HEK293 (cell line): ENCODE data around the gene BRINP2.
A peak's percentile ranks its signal among the peaks of the same experiment; 100 is the strongest.

Source experiments
- AEBP2 ChIP-seq: fragments of 450-650 bp; formaldehyde crosslinking; IDR thresholded peaks from 2 replicates; pipeline ENCODE4 v1.5.1; 2016; ENCODE audit warnings: missing biosample characterization, missing genetic modification characterization, borderline replicate concordance
- BCL6B ChIP-seq: fragments of 450-650 bp; formaldehyde crosslinking; IDR thresholded peaks from 2 replicates; pipeline ENCODE4 v1.5.1; 2017; ENCODE audit warnings: missing biosample characterization, missing genetic modification characterization
- EGR2 ChIP-seq: fragments of 450-650 bp; formaldehyde crosslinking; IDR thresholded peaks from 2 replicates; pipeline ENCODE4 v1.5.1; 2016; ENCODE audit warnings: low read depth, missing biosample characterization, missing genetic modification characterization
- GLI4 ChIP-seq: fragments of 450-650 bp; formaldehyde crosslinking; IDR thresholded peaks from 2 replicates; pipeline ENCODE4 v1.5.1; 2016; ENCODE audit warnings: missing biosample characterization, missing genetic modification characterization
- HOXA7 ChIP-seq: sonication (generic); formaldehyde crosslinking; IDR thresholded peaks from 2 replicates; pipeline ENCODE4 v1.8.1; 2022; ENCODE audit warnings: missing genetic modification reagents, borderline replicate concordance
- KLF1 ChIP-seq: fragments of 450-650 bp; formaldehyde crosslinking; IDR thresholded peaks from 2 replicates; pipeline ENCODE4 v1.5.1; 2016; ENCODE audit warnings: missing biosample characterization, missing genetic modification characterization
- KLF17 ChIP-seq: fragments of 450-650 bp; formaldehyde crosslinking; IDR thresholded peaks from 2 replicates; pipeline ENCODE4 v1.5.1; 2016; ENCODE audit warnings: missing biosample characterization, missing genetic modification characterization
- MYNN ChIP-seq: fragments of 450-650 bp; formaldehyde crosslinking; IDR thresholded peaks from 2 replicates; pipeline ENCODE4 v1.5.1; 2016; ENCODE audit warnings: missing biosample characterization, missing genetic modification characterization, borderline replicate concordance
- SP2 ChIP-seq: fragments of 450-650 bp; formaldehyde crosslinking; IDR thresholded peaks from 2 replicates; pipeline ENCODE4 v1.5.1; 2016; ENCODE audit warnings: missing biosample characterization, missing genetic modification characterization
- YY1 ChIP-seq: fragments of 450-650 bp; formaldehyde crosslinking; IDR thresholded peaks from 2 replicates; pipeline ENCODE4 v1.5.1; 2018; ENCODE audit warnings: missing biosample characterization, missing genetic modification characterization
- ZNF157 ChIP-seq: fragments of 450-650 bp; formaldehyde crosslinking; IDR thresholded peaks from 2 replicates; pipeline ENCODE4 v1.5.1; 2016; ENCODE audit warnings: missing biosample characterization, missing genetic modification characterization
- ZNF394 ChIP-seq: fragments of 450-650 bp; formaldehyde crosslinking; IDR thresholded peaks from 2 replicates; pipeline ENCODE4 v1.5.1; 2016; ENCODE audit warnings: missing biosample characterization, missing genetic modification characterization, mild to moderate bottlenecking, moderate library complexity, borderline replicate concordance
- ZNF449 ChIP-seq: fragments of 450-650 bp; formaldehyde crosslinking; IDR thresholded peaks from 2 replicates; pipeline ENCODE4 v1.5.1; 2017; ENCODE audit warnings: missing biosample characterization, mild to moderate bottlenecking, missing genetic modification characterization, moderate library complexity
- ZNF513 ChIP-seq: fragments of 450-650 bp; IDR thresholded peaks from 2 replicates; pipeline ENCODE4 v1.5.1; 2018; ENCODE audit warnings: missing biosample characterization, missing genetic modification characterization
- ZNF518A ChIP-seq: fragments of 450-650 bp; formaldehyde crosslinking; conservative IDR thresholded peaks from 2 replicates; pipeline ENCODE4 v1.5.1; 2016; ENCODE audit warnings: low read depth, missing biosample characterization, missing genetic modification characterization
- ZNF585B ChIP-seq: fragments of 450-650 bp; formaldehyde crosslinking; IDR thresholded peaks from 2 replicates; pipeline ENCODE4 v1.5.1; 2016; ENCODE audit warnings: missing biosample characterization, missing genetic modification characterization
- ZNF600 ChIP-seq: fragments of 450-650 bp; formaldehyde crosslinking; IDR thresholded peaks from 2 replicates; pipeline ENCODE4 v1.5.1; 2016; ENCODE audit warnings: missing biosample characterization, missing genetic modification characterization
- ZNF621 ChIP-seq: fragments of 450-650 bp; formaldehyde crosslinking; IDR thresholded peaks from 2 replicates; pipeline ENCODE4 v1.5.1; 2017; ENCODE audit warnings: missing biosample characterization, missing genetic modification characterization
- ZNF639 ChIP-seq: fragments of 450-650 bp; formaldehyde crosslinking; IDR thresholded peaks from 2 replicates; pipeline ENCODE4 v1.5.1; 2016; ENCODE audit warnings: missing biosample characterization, missing genetic modification characterization
- ZNF645 ChIP-seq: fragments of 450-650 bp; formaldehyde crosslinking; IDR thresholded peaks from 2 replicates; pipeline ENCODE4; 2016; ENCODE audit warnings: missing biosample characterization, missing genetic modification characterization
- ZNF776 ChIP-seq: fragments of 450-650 bp; formaldehyde crosslinking; IDR thresholded peaks from 2 replicates; pipeline ENCODE4 v1.5.0; 2017; ENCODE audit warnings: missing biosample characterization, missing genetic modification characterization, borderline replicate concordance
- ZNF777 ChIP-seq: fragments of 450-650 bp; formaldehyde crosslinking; IDR thresholded peaks from 2 replicates; pipeline ENCODE4 v1.5.1; 2017; ENCODE audit warnings: missing biosample characterization, missing genetic modification characterization, borderline replicate concordance
- ZNF785 ChIP-seq: fragments of 450-650 bp; formaldehyde crosslinking; IDR thresholded peaks from 2 replicates; pipeline ENCODE4 v1.5.1; 2016; ENCODE audit warnings: missing biosample characterization, missing genetic modification characterization
- ZNF792 ChIP-seq: fragments of 450-650 bp; formaldehyde crosslinking; IDR thresholded peaks from 2 replicates; pipeline ENCODE4 v1.5.1; 2016; ENCODE audit warnings: missing biosample characterization, missing genetic modification characterization
- ZSCAN16 ChIP-seq: fragments of 450-650 bp; formaldehyde crosslinking; IDR thresholded peaks from 2 replicates; pipeline ENCODE4 v1.5.1; 2016; ENCODE audit warnings: missing biosample characterization, missing genetic modification characterization

BRINP2 gene

GRCh38 chr1:177124577-177125278, 46.0 kb upstream of the BRINP2 start (continued):
- TF ChIP-seq ZNF585B (tag by site-specific recombination) (no peak), KLF17 (tag by site-specific recombination) (no peak), EGR2 (tag by site-specific recombination) (peak; percentile 46; the same call in 1 of the 2 replicates), ZNF639 (tag by site-specific recombination) (no peak), KLF1 (no peak), ZNF394 (no peak), ZNF513 (tag by site-specific recombination) (peak; percentile 56), AEBP2 (tag by site-specific recombination) (no peak), ZNF785 (tag by site-specific recombination) (no peak), ZSCAN16 (tag by site-specific recombination) (no peak), YY1 (tag by site-specific recombination) (no peak), ZNF645 (no peak), ZNF792 (tag by site-specific recombination) (no peak), ZNF157 (tag by site-specific recombination) (no peak), MYNN (tag by site-specific recombination) (no peak), BCL6B (tag by site-specific recombination) (no peak), ZNF777 (tag by site-specific recombination) (no peak), ZNF518A (tag by site-specific recombination) (no peak), ZNF449 (tag by site-specific recombination) (no peak), ZNF600 (tag by site-specific recombination) (no peak), ZNF621 (no peak), ZNF776 (tag by site-specific recombination) (no peak), HOXA7 (CRISPR knock-in tag) (no peak), SP2 (no peak), GLI4 (tag by site-specific recombination) (no peak)
